Measurements from ENCODE around the gene CRADD. TPM values are rescaled to one million over a fixed set of nuclear protein-coding genes. Genes with fewer than 3 reads are reported as not detected.
A peak's percentile ranks its signal among the peaks of the same experiment; 100 is the strongest.

CRADD gene
- total and polyA plus RNA-seq, 4 donors = 6.3 to 28.9 (median 16.6) TPM

- no peaks in the 10 kb centered on the region for H3K9me3 ChIP-seq (ENCODE audit: control insufficient read depth in 4 of 4, insufficient read depth in 3 of 4, low read length in 3 of 4)
- ATAC-seq (ENCODE audit: insufficient read depth, low FRiP score) (no peak), DNase-seq (peak in 2 of 3 donors; percentile 52 to 53)
- no peak for TF ChIP-seq CTCF (IDR thresholded peaks at IDR 0.05; ENCODE audit: control extremely low read depth, extremely low read depth)
- no peak overlapping the region for H3K4me3 ChIP-seq
- peak overlapping the region in 1 of 2 donors; percentile 46 for H3K9ac ChIP-seq (ENCODE audit: insufficient read depth in 1 of 2, low read length in 2 of 2)
- no peaks in the 10 kb centered on the region for H3K36me3 ChIP-seq (ENCODE audit: control insufficient read depth in 4 of 4, insufficient read depth in 4 of 4, low read length in 4 of 4)
- H3K27ac ChIP-seq (ENCODE audit: low read depth in 1 of 2, low read length in 1 of 2) = peak overlapping the region in 1 of 2 donors; percentile 41
- peaks cover 4 to 35% (median 15%) of the 10 kb centered on the region in 5 donors for H3K4me1 ChIP-seq (ENCODE audit: control insufficient read depth in 5 of 5, insufficient read depth in 5 of 5, low read length in 5 of 5)
- 78 to 81% methylated on average over 14 of the region's 14 CpGs for WGBS, 2 donors
- no peaks in the 10 kb centered on the region for H3K27me3 ChIP-seq (ENCODE audit: control insufficient read depth in 3 of 3, insufficient read depth in 3 of 3, low read length in 2 of 3)
Observed at GRCh38 chr12:93892423-93893268, 215.5 kb downstream of the CRADD start.

GRCh38 chr12:93894391-93895088 is 217.4 kb downstream of the CRADD start:
- Histone ChIP-seq H3K9ac (ENCODE audit: insufficient read depth in 1 of 2, low read length in 2 of 2) (no peak overlapping the region), H3K27ac (ENCODE audit: low read depth in 1 of 2, low read length in 1 of 2) (peak overlapping the region; percentile 28 to 88)
- 21 to 29% methylated on average over 17 of the region's 17 CpGs for WGBS, 2 donors

GRCh38 chr12:93895089-93895445 is 217.9 kb downstream of the CRADD start:
- TF ChIP-seq CTCF (IDR thresholded peaks at IDR 0.05; ENCODE audit: control extremely low read depth, extremely low read depth) = no peak
- 38 to 55% methylated on average over 6 of the region's 6 CpGs for WGBS, 2 donors
- DNase-seq (no peak), ATAC-seq (ENCODE audit: insufficient read depth, low FRiP score) (no peak)
- H3K4me1 ChIP-seq (ENCODE audit: control insufficient read depth in 5 of 5, insufficient read depth in 5 of 5, low read length in 5 of 5) = peaks cover 7 to 35% (median 15%) of the 10 kb centered on the region in 5 donors
- peak overlapping the region; percentile 28 to 88 for H3K27ac ChIP-seq (ENCODE audit: low read depth in 1 of 2, low read length in 1 of 2)
- H3K27me3 ChIP-seq (ENCODE audit: control insufficient read depth in 3 of 3, insufficient read depth in 3 of 3, low read length in 2 of 3) = no peaks in the 10 kb centered on the region
- H3K9ac ChIP-seq (ENCODE audit: insufficient read depth in 1 of 2, low read length in 2 of 2) = no peak overlapping the region
- no peaks in the 10 kb centered on the region for H3K9me3 ChIP-seq (ENCODE audit: control insufficient read depth in 4 of 4, insufficient read depth in 3 of 4, low read length in 3 of 4)
- H3K4me3 ChIP-seq = no peak overlapping the region
- no peaks in the 10 kb centered on the region for H3K36me3 ChIP-seq (ENCODE audit: control insufficient read depth in 4 of 4, insufficient read depth in 4 of 4, low read length in 4 of 4)

More at GRCh38 chr12:93894391-93895088, 217.4 kb downstream of the CRADD start:
- Histone ChIP-seq H3K4me3 (no peak overlapping the region), H3K36me3 (ENCODE audit: control insufficient read depth in 4 of 4, insufficient read depth in 4 of 4, low read length in 4 of 4) (no peaks in the 10 kb centered on the region), H3K27me3 (ENCODE audit: control insufficient read depth in 3 of 3, insufficient read depth in 3 of 3, low read length in 2 of 3) (no peaks in the 10 kb centered on the region), H3K4me1 (ENCODE audit: control insufficient read depth in 5 of 5, insufficient read depth in 5 of 5, low read length in 5 of 5) (peaks cover 7 to 35% (median 15%) of the 10 kb centered on the region in 5 donors), H3K9me3 (ENCODE audit: control insufficient read depth in 4 of 4, insufficient read depth in 3 of 4, low read length in 3 of 4) (no peaks in the 10 kb centered on the region)
- ATAC-seq (ENCODE audit: insufficient read depth, low FRiP score) = no peak
- no peak for TF ChIP-seq CTCF (IDR thresholded peaks at IDR 0.05; ENCODE audit: control extremely low read depth, extremely low read depth)
- peak; percentile 87 to 96 (median 94) for DNase-seq

Data from lung (tissue), 12 donors.